ENCODE measurements around the gene ADAMTS6. TPM values are rescaled to one million over a fixed set of nuclear protein-coding genes. Genes with fewer than 3 reads are reported as not detected.

ADAMTS6 gene
- total RNA-seq, 2 experiments from 2014 or later, result 2.0 to 2.6 TPM

DNA sequence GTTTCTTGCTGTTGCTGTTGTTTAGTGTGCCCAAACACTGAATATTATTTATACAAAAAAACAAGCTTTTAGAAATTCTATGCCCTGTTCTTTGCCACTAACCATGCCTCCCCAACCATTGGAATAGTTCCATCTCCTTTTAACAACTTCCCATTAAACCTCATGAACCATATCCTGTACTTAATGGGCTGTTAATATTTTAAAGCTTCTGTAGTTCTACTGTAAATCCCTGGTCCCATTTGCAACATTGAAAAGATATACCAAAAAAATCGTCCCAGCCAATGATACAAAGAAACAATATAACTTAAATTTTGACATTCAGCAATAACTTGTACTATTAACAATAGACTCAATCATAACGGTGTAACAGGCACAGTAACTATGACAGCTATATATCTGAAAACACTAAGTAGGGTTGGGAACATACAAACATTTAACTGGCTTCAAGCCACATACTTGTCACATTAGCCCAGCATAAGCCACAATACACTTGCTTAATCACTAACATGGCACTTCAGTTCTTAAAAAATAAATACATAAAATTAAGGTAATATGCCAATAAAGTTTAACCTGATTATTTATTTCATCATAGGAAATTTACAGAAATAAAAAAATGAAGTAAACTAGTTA is 86.1 kb downstream of the ADAMTS6 start:
- DNase-seq (no peak), ATAC-seq (ENCODE audit: poor library complexity) (no peak)
- no peak overlapping the region for H3K27ac ChIP-seq (ENCODE audit: low read depth in 1 of 2, low read length in 2 of 2)
- H3K27me3 ChIP-seq (ENCODE audit: control insufficient read depth in 1 of 2, insufficient read depth in 2 of 2, low read length in 2 of 2), result no peaks in the 10 kb centered on the region
- H3K9me3 ChIP-seq (ENCODE audit: control insufficient read depth in 1 of 2, insufficient read depth in 1 of 2, low read length in 2 of 2), result no peaks in the 10 kb centered on the region
- CTCF ChIA-PET, result no interaction called here
- TF ChIP-seq, protein P1, sequence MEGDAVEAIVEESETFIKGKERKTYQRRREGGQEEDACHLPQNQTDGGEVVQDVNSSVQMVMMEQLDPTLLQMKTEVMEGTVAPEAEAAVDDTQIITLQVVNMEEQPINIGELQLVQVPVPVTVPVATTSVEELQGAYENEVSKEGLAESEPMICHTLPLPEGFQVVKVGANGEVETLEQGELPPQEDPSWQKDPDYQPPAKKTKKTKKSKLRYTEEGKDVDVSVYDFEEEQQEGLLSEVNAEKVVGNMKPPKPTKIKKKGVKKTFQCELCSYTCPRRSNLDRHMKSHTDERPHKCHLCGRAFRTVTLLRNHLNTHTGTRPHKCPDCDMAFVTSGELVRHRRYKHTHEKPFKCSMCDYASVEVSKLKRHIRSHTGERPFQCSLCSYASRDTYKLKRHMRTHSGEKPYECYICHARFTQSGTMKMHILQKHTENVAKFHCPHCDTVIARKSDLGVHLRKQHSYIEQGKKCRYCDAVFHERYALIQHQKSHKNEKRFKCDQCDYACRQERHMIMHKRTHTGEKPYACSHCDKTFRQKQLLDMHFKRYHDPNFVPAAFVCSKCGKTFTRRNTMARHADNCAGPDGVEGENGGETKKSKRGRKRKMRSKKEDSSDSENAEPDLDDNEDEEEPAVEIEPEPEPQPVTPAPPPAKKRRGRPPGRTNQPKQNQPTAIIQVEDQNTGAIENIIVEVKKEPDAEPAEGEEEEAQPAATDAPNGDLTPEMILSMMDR (IDR thresholded peaks at IDR 0.05), result no peak
- H3K4me3 ChIP-seq (ENCODE audit: low read length), result no peak overlapping the region
- H3K36me3 ChIP-seq (ENCODE audit: insufficient read depth, low read length), result no peaks in the 10 kb centered on the region
- no peak overlapping the region for H3K27ac Mint-ChIP-seq
- no peaks in the 10 kb centered on the region for H3K4me1 Mint-ChIP-seq (ENCODE audit: low read depth)
- intact Hi-C loops (cut with DNase I, micrococcal nuclease), result no loop called here
- no peaks in the 10 kb centered on the region for H3K9me3 Mint-ChIP-seq
- no peaks in the 10 kb centered on the region for H3K4me1 ChIP-seq (ENCODE audit: insufficient read depth, low read length)
- H3K36me3 Mint-ChIP-seq (ENCODE audit: low read depth), result no peaks in the 10 kb centered on the region
- H3K27me3 Mint-ChIP-seq, result no peaks in the 10 kb centered on the region
- H3K4me3 Mint-ChIP-seq, result no peak overlapping the region
- POLR2A ChIA-PET, result no interaction called here

GRCh38 chr5:65394087-65394486 is 87.6 kb downstream of the ADAMTS6 start:
- no peaks in the 10 kb centered on the region for H3K27me3 Mint-ChIP-seq
- no peak overlapping the region for H3K27ac Mint-ChIP-seq
- Histone ChIP-seq H3K27ac (ENCODE audit: low read depth in 1 of 2, low read length in 2 of 2) (no peak overlapping the region), H3K9me3 (ENCODE audit: control insufficient read depth in 1 of 2, insufficient read depth in 1 of 2, low read length in 2 of 2) (no peaks in the 10 kb centered on the region), H3K4me1 (ENCODE audit: insufficient read depth, low read length) (no peaks in the 10 kb centered on the region), H3K36me3 (ENCODE audit: insufficient read depth, low read length) (no peaks in the 10 kb centered on the region), H3K4me3 (ENCODE audit: low read length) (no peak overlapping the region), H3K27me3 (ENCODE audit: control insufficient read depth in 1 of 2, insufficient read depth in 2 of 2, low read length in 2 of 2) (no peaks in the 10 kb centered on the region)
- ChIA-PET POLR2A (no interaction called here), CTCF (no interaction called here)
- TF ChIP-seq, protein P1 (IDR thresholded peaks at IDR 0.05), result no peak
- intact Hi-C loops (cut with DNase I, micrococcal nuclease), result no loop called here
- H3K4me3 Mint-ChIP-seq, result no peak overlapping the region
- no peak for DNase-seq
- H3K9me3 Mint-ChIP-seq, result no peaks in the 10 kb centered on the region
- H3K4me1 Mint-ChIP-seq (ENCODE audit: low read depth), result no peaks in the 10 kb centered on the region
- no peaks in the 10 kb centered on the region for H3K36me3 Mint-ChIP-seq (ENCODE audit: low read depth)
- ATAC-seq (ENCODE audit: poor library complexity), result no peak

DNA sequence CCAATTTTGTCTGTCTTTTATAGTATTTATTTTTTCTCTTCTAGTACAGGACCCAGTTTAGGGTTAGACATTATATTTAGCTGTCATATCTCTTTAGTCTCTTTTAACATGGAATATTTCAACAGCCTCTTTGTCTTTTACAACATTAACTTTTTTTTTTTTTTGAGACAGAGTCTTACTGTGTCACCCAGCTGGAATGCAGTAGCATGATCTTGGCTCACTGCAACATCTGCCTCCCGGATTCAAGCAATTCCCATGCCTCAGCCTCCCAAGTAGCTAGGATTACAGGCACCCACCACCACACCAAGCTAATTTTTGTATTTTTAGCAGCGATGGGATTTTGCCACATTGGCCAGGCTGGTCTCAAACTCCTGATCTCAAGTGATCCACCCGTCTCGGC is 90.1 kb downstream of the ADAMTS6 start:
- H3K36me3 ChIP-seq (ENCODE audit: insufficient read depth, low read length), result no peaks in the 10 kb centered on the region
- Mint-ChIP-seq H3K27ac (no peak overlapping the region), H3K4me1 (ENCODE audit: low read depth) (no peaks in the 10 kb centered on the region), H3K9me3 (no peaks in the 10 kb centered on the region), H3K27me3 (no peaks in the 10 kb centered on the region), H3K4me3 (no peak overlapping the region), H3K36me3 (ENCODE audit: low read depth) (no peaks in the 10 kb centered on the region)
- no peak for DNase-seq
- intact Hi-C loops (cut with DNase I, micrococcal nuclease), result no loop called here
- CTCF ChIA-PET, result no interaction called here
- no peaks in the 10 kb centered on the region for H3K9me3 ChIP-seq (ENCODE audit: control insufficient read depth in 1 of 2, insufficient read depth in 1 of 2, low read length in 2 of 2)
- H3K27ac ChIP-seq (ENCODE audit: low read depth in 1 of 2, low read length in 2 of 2), result no peak overlapping the region
- no peaks in the 10 kb centered on the region for H3K27me3 ChIP-seq (ENCODE audit: control insufficient read depth in 1 of 2, insufficient read depth in 2 of 2, low read length in 2 of 2)
- no peaks in the 10 kb centered on the region for H3K4me1 ChIP-seq (ENCODE audit: insufficient read depth, low read length)
- POLR2A ChIA-PET, result no interaction called here
- H3K4me3 ChIP-seq (ENCODE audit: low read length), result no peak overlapping the region
- no peak for ATAC-seq (ENCODE audit: poor library complexity)
- TF ChIP-seq, protein P1 (IDR thresholded peaks at IDR 0.05), result no peak

Data from CD4-positive, alpha-beta T cell (primary cell).